Gastrocnemius medialis (tissue), 4 donors: Measurements from ENCODE around the gene NUDT14.
A peak's percentile ranks its signal among the peaks of the same experiment; 100 is the strongest.

Experiments
- POLR2A ChIP-seq, 2 donors: fragments of 450-650 bp; IDR thresholded peaks; one replicate each; pipeline ENCODE4 v1.6.1; 2017; ENCODE audit warnings: antibody characterized with exemption in 2 of 2, mild to moderate bottlenecking in 2 of 2, moderate library complexity in 2 of 2
- TF ChIP-seq, protein P1 (sequence below), 5 experiments: fragments of 450-650 bp in 3 of 5; fragments of 200-600 bp in 2 of 5; sonication (generic) in 2 of 5; IDR thresholded peaks in 4 of 5; conservative IDR thresholded peaks in 1 of 5; 1 replicate in 4 of 5; 2 replicates in 1 of 5; pipeline ENCODE4 v1.5.1; 2016 to 2019; ENCODE audit warnings: antibody characterized with exemption in 5 of 5, mild to moderate bottlenecking in 3 of 5, moderate library complexity in 3 of 5

DNA sequence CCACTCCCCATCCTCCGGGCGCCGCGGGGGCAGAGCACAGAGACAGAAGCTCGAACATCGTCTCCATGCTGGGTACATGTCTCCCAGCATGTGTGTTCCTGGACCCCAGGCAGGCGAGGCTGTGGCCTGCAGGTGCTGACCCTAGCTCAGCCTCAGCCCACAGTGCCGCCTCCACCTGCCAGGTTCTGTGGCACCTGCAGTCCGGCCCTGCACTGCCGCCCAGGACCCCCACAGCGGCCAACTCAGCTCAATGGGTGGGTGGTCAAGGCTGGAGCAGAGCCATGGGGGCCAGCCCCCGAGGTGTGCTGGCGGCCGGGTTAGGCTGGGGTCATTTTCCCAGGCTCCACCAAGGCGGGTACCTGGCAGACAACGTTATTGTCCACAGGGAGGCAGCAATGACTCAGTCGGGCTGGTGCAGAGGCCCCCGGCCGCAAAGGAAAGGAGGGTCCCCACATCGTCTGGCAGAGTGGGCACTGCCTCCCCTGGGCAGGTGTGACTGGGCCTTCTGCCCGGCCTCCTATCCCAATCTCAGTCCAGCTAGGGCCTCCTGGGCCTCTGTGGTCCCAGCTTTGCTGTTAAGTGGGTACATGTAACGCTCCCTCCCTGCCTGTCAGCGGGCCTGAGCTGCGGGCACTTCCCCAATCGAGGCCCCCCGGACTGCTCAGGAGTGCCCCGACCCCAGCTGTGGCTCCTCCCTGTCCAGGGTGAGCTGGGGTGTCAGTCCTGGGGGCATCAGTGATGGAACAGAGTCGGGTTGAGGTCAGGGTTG, 20.2 kb upstream of the NUDT14 start:
- TF ChIP-seq, protein P1, sequence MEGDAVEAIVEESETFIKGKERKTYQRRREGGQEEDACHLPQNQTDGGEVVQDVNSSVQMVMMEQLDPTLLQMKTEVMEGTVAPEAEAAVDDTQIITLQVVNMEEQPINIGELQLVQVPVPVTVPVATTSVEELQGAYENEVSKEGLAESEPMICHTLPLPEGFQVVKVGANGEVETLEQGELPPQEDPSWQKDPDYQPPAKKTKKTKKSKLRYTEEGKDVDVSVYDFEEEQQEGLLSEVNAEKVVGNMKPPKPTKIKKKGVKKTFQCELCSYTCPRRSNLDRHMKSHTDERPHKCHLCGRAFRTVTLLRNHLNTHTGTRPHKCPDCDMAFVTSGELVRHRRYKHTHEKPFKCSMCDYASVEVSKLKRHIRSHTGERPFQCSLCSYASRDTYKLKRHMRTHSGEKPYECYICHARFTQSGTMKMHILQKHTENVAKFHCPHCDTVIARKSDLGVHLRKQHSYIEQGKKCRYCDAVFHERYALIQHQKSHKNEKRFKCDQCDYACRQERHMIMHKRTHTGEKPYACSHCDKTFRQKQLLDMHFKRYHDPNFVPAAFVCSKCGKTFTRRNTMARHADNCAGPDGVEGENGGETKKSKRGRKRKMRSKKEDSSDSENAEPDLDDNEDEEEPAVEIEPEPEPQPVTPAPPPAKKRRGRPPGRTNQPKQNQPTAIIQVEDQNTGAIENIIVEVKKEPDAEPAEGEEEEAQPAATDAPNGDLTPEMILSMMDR (IDR thresholded peaks at IDR 0.05 in 4 of 5, conservative IDR thresholded peaks at IDR 0.05 in 1 of 5), result peak in 1 of 5 experiments; percentile 7
- TF ChIP-seq POLR2A (IDR thresholded peaks at IDR 0.05), result no peak
